WTC11 (cell line): ENCODE measurements around the gene RBM18. TPM values are rescaled to one million over a fixed set of nuclear protein-coding genes. Genes with fewer than 3 reads are reported as not detected.
A peak's percentile ranks its signal among the peaks of the same experiment; 100 is the strongest.

Experiments
- ATAC-seq: fragments of 200-7000 bp; cut with Tn5 transposase; 2 replicates; pipeline ENCODE4 v1.10.0; 2021; ENCODE audit warnings: mild to moderate bottlenecking, moderate library complexity
- CTCF ChIA-PET: fragments of 300-600 bp; sonication (Branson Sonifier 250); formaldehyde crosslinking; loops from one replicate; lab custom pipeline; 2021; ENCODE audit warnings: antibody characterized with exemption; lab: Charles Lee
- POLR2A ChIA-PET: fragments of 350-600 bp; sonication (Branson Sonifier 250); formaldehyde crosslinking; loops from one replicate; lab custom pipeline; 2021; ENCODE audit warnings: antibody characterized with exemption; lab: Charles Lee
- DNase-seq: peaks from one replicate; pipeline ENCODE4 v3.0.0; 2021; ENCODE audit warnings: low spot score
- H3K27ac Mint-ChIP-seq: 2 replicates; pipeline ENCODE4 v1.8.0; 2021; ENCODE audit warnings: mixed read lengths
- H3K27me3 Mint-ChIP-seq: 2 replicates; pipeline ENCODE4 v1.8.0; 2021; ENCODE audit warnings: low read depth, mild to moderate bottlenecking, moderate library complexity, mixed read lengths
- H3K36me3 Mint-ChIP-seq: 2 replicates; pipeline ENCODE4 v1.8.0; 2021; ENCODE audit warnings: mixed read lengths
- H3K4me1 Mint-ChIP-seq: 2 replicates; pipeline ENCODE4 v1.8.0; 2022; ENCODE audit warnings: mixed read lengths
- H3K4me3 Mint-ChIP-seq: 2 replicates; pipeline ENCODE4 v1.8.0; 2021; ENCODE audit warnings: mild to moderate bottlenecking, moderate library complexity, mixed read lengths
- H3K9me3 Mint-ChIP-seq: 2 replicates; pipeline ENCODE4 v1.8.0; 2021; ENCODE audit warnings: mixed read lengths
- ATF2 ChIP-seq: sonication (generic); formaldehyde crosslinking; IDR thresholded peaks from 2 replicates; pipeline ENCODE4 v1.8.1; 2022; ENCODE audit warnings: low read depth, missing genetic modification reagents, borderline replicate concordance
- ATF3 ChIP-seq: sonication (generic); formaldehyde crosslinking; conservative IDR thresholded peaks from 2 replicates; pipeline ENCODE4 v1.8.1; 2022; ENCODE audit warnings: mild to moderate bottlenecking, missing genetic modification reagents
- CBFB ChIP-seq: sonication (generic); formaldehyde crosslinking; IDR thresholded peaks from 2 replicates; pipeline ENCODE4 v1.8.1; 2022; ENCODE audit warnings: mild to moderate bottlenecking, low read depth, missing genetic modification reagents
- EMX1 ChIP-seq: fragments of 250-450 bp; sonication (Bioruptor Pico); IDR thresholded peaks from 2 replicates; pipeline ENCODE4 v1.8.0; 2021; ENCODE audit warnings: mild to moderate bottlenecking
- JAZF1 ChIP-seq: fragments of 250-450 bp; sonication (Bioruptor Pico); IDR thresholded peaks from 2 replicates; pipeline ENCODE4 v1.9.0; 2021; ENCODE audit warnings: moderate library complexity, mild to moderate bottlenecking, inconsistent platforms
- JUN ChIP-seq: sonication (generic); formaldehyde crosslinking; IDR thresholded peaks from 2 replicates; pipeline ENCODE4 v1.8.0; 2023; ENCODE audit warnings: mild to moderate bottlenecking, missing genetic modification reagents
- MYBL2 ChIP-seq: sonication (generic); formaldehyde crosslinking; IDR thresholded peaks from 2 replicates; pipeline ENCODE4 v1.8.1; 2023; ENCODE audit warnings: mild to moderate bottlenecking, moderate library complexity, missing genetic modification reagents
- NFE2L1 ChIP-seq: sonication (generic); formaldehyde crosslinking; IDR thresholded peaks from 2 replicates; pipeline ENCODE4 v1.8.1; 2023; ENCODE audit warnings: missing genetic modification reagents
- NFYB ChIP-seq: sonication (generic); formaldehyde crosslinking; conservative IDR thresholded peaks from 2 replicates; pipeline ENCODE4 v1.8.0; 2022; ENCODE audit warnings: low read depth, missing genetic modification reagents
- NR2C2 ChIP-seq: sonication (generic); formaldehyde crosslinking; IDR thresholded peaks from 2 replicates; pipeline ENCODE4 v1.8.0; 2022; ENCODE audit warnings: mild to moderate bottlenecking, missing genetic modification reagents
- PRRX2 ChIP-seq: fragments of 250-450 bp; sonication (Bioruptor Pico); IDR thresholded peaks from 2 replicates; pipeline ENCODE4 v1.8.0; 2021; ENCODE audit warnings: mild to moderate bottlenecking
- SMAD4 ChIP-seq: sonication (generic); formaldehyde crosslinking; IDR thresholded peaks from 2 replicates; pipeline ENCODE4 v1.8.0; 2022; ENCODE audit warnings: mild to moderate bottlenecking, missing genetic modification reagents
- STAT6 ChIP-seq: sonication (generic); formaldehyde crosslinking; conservative IDR thresholded peaks from 2 replicates; pipeline ENCODE4 v1.8.1; 2023; ENCODE audit warnings: mild to moderate bottlenecking, low read depth, missing genetic modification reagents, moderate library complexity
- TEAD1 ChIP-seq: sonication (generic); formaldehyde crosslinking; IDR thresholded peaks from 2 replicates; pipeline ENCODE4 v1.8.0; 2022; ENCODE audit warnings: mild to moderate bottlenecking, missing genetic modification reagents
- TP53 ChIP-seq: sonication (generic); formaldehyde crosslinking; IDR thresholded peaks from 2 replicates; pipeline ENCODE4 v1.8.1; 2023; ENCODE audit warnings: mild to moderate bottlenecking, missing genetic modification reagents
- USF1 ChIP-seq: sonication (generic); formaldehyde crosslinking; IDR thresholded peaks from 2 replicates; pipeline ENCODE4 v1.8.0; 2022; ENCODE audit warnings: mild to moderate bottlenecking, missing genetic modification reagents
- ZBTB21 ChIP-seq: sonication (generic); formaldehyde crosslinking; IDR thresholded peaks from 2 replicates; pipeline ENCODE4 v1.8.1; 2023; ENCODE audit warnings: mild to moderate bottlenecking, missing genetic modification reagents, borderline replicate concordance
- ZNF263 ChIP-seq: sonication (generic); formaldehyde crosslinking; IDR thresholded peaks from 2 replicates; pipeline ENCODE4 v1.8.1; 2022; ENCODE audit warnings: low read depth, mild to moderate bottlenecking, moderate library complexity, missing genetic modification reagents
- ZNF281 ChIP-seq: sonication (generic); formaldehyde crosslinking; IDR thresholded peaks from 2 replicates; pipeline ENCODE4 v1.8.0; 2023; ENCODE audit warnings: mild to moderate bottlenecking, missing genetic modification reagents
- ZNF317 ChIP-seq: sonication (generic); formaldehyde crosslinking; IDR thresholded peaks from 2 replicates; pipeline ENCODE4 v1.8.1; 2023; ENCODE audit warnings: low read depth, mild to moderate bottlenecking, moderate library complexity, missing genetic modification reagents, borderline replicate concordance
- ZSCAN18 ChIP-seq: fragments of 250-450 bp; sonication (Bioruptor Pico); IDR thresholded peaks from 2 replicates; pipeline ENCODE4 v2.1.2; 2022; ENCODE audit warnings: mild to moderate bottlenecking, moderate library complexity
- total RNA-seq: library from RNA; stranded (reverse); gene quantifications from 3 replicates; pipeline ENCODE4 v1.2.3, GENCODE V29; 2021

RBM18 gene
- total RNA-seq, 1 experiment from 2014 or later = 11.4 TPM

GRCh38 chr9:122205176-122205575, 59.5 kb downstream of the RBM18 start (continued):
- TF ChIP-seq ZNF281 (CRISPR knock-in tag) (no peak), NFYB (CRISPR knock-in tag) (no peak), JUN (CRISPR knock-in tag) (no peak), TP53 (CRISPR knock-in tag) (no peak), MYBL2 (CRISPR knock-in tag) (no peak), ATF2 (CRISPR knock-in tag) (no peak)

GRCh38 chr9:122204491-122204890, 60.1 kb downstream of the RBM18 start:
- ATAC-seq (no peak), DNase-seq (no peak)
- Mint-ChIP-seq H3K4me3 (no peak overlapping the region), H3K36me3 (no peaks in the 10 kb centered on the region), H3K4me1 (peaks cover 20% of the 10 kb centered on the region), H3K27ac (no peak overlapping the region), H3K9me3 (no peaks in the 10 kb centered on the region), H3K27me3 (peaks cover 3% of the 10 kb centered on the region; the same call in 1 of the 2 replicates)
- POLR2A ChIA-PET = no interaction called here
- CTCF ChIA-PET = interaction anchor here (0.8 to 1.5 kb wide), 4 partner anchors 10 to 105 kb away, joined by 3 to 5 read pairs (median 4); no protein-coding TSS in a partner anchor
- TF ChIP-seq ZNF263 (CRISPR knock-in tag) (peak; percentile 64; the same call in 1 of the 2 replicates), ATF3 (no peak)
- TF ChIP-seq, all 79 proteins: peak for 1

GRCh38 chr9:122204055-122204454, 60.6 kb downstream of the RBM18 start:
- H3K27ac Mint-ChIP-seq = no peak overlapping the region
- POLR2A ChIA-PET = no interaction called here
- no peak for ATAC-seq
- TF ChIP-seq ZSCAN18 (CRISPR knock-in tag) (no peak), NR2C2 (CRISPR knock-in tag) (no peak), STAT6 (no peak), SMAD4 (CRISPR knock-in tag) (no peak), ZNF281 (CRISPR knock-in tag) (no peak), TEAD1 (no peak), CBFB (no peak), PRRX2 (CRISPR knock-in tag) (no peak), JAZF1 (CRISPR knock-in tag) (no peak), ZNF317 (no peak), ZNF263 (CRISPR knock-in tag) (no peak), ZBTB21 (CRISPR knock-in tag) (no peak), USF1 (no peak), EMX1 (CRISPR knock-in tag) (no peak), NFE2L1 (CRISPR knock-in tag) (no peak)

More at GRCh38 chr9:122204055-122204454, 60.6 kb downstream of the RBM18 start:
- peaks cover 3% of the 10 kb centered on the region; the same call in 1 of the 2 replicates for H3K27me3 Mint-ChIP-seq
- no peak for DNase-seq
- H3K4me3 Mint-ChIP-seq = no peak overlapping the region
- H3K36me3 Mint-ChIP-seq = no peaks in the 10 kb centered on the region
- H3K9me3 Mint-ChIP-seq = no peaks in the 10 kb centered on the region
- H3K4me1 Mint-ChIP-seq = peaks cover 20% of the 10 kb centered on the region
- CTCF ChIA-PET = interaction anchor here (0.8 to 1.5 kb wide), 4 partner anchors 10 to 105 kb away, joined by 3 to 5 read pairs (median 4); no protein-coding TSS in a partner anchor
